ENCODE results near the gene PJA2. TPM values are rescaled to one million over a fixed set of nuclear protein-coding genes. Genes with fewer than 3 reads are reported as not detected.

PJA2 gene
- total and polyA plus RNA-seq, 4 donors = 23.6 to 69.2 (median 42.8) TPM

- TF ChIP-seq, protein P1, sequence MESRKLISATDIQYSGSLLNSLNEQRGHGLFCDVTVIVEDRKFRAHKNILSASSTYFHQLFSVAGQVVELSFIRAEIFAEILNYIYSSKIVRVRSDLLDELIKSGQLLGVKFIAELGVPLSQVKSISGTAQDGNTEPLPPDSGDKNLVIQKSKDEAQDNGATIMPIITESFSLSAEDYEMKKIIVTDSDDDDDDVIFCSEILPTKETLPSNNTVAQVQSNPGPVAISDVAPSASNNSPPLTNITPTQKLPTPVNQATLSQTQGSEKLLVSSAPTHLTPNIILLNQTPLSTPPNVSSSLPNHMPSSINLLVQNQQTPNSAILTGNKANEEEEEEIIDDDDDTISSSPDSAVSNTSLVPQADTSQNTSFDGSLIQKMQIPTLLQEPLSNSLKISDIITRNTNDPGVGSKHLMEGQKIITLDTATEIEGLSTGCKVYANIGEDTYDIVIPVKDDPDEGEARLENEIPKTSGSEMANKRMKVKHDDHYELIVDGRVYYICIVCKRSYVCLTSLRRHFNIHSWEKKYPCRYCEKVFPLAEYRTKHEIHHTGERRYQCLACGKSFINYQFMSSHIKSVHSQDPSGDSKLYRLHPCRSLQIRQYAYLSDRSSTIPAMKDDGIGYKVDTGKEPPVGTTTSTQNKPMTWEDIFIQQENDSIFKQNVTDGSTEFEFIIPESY (IDR thresholded peaks at IDR 0.05) = no peak
Measured at GRCh38 chr5:109349388-109349787, 60.4 kb downstream of the PJA2 start (continued).

- H3K27ac ChIP-seq (ENCODE audit: low read depth in 1 of 2, low read length in 2 of 2) = no peak overlapping the region
- no peak overlapping the region for H3K9ac ChIP-seq (ENCODE audit: low read depth in 1 of 2, low read length in 2 of 2)
- H3K4me3 ChIP-seq (ENCODE audit: low read depth in 1 of 3, low read length in 3 of 3) = no peak overlapping the region
- DNase-seq (ENCODE audit: low spot score) = no peak
- H3K9me3 ChIP-seq (ENCODE audit: control insufficient read depth in 4 of 4, low read length in 3 of 4) = no peaks in the 10 kb centered on the region
- H3K4me1 ChIP-seq (ENCODE audit: control insufficient read depth in 4 of 4, insufficient read depth in 4 of 4, low read length in 3 of 4) = peaks cover 0 to 1% (median 0%) of the 10 kb centered on the region in 4 donors
- H3K27me3 ChIP-seq (ENCODE audit: control insufficient read depth in 4 of 4, insufficient read depth in 4 of 4, low read length in 3 of 4) = no peaks in the 10 kb centered on the region
- TF ChIP-seq JUND (IDR thresholded peaks at IDR 0.05) = no peak
- peaks cover 0 to 39% (median 35%) of the 10 kb centered on the region in 4 donors for H3K36me3 ChIP-seq (ENCODE audit: control insufficient read depth in 4 of 4, insufficient read depth in 3 of 4, low read depth in 1 of 4, low read length in 3 of 4)
Measured at GRCh38 chr5:109347252-109347888, 62.4 kb downstream of the PJA2 start.

DNA sequence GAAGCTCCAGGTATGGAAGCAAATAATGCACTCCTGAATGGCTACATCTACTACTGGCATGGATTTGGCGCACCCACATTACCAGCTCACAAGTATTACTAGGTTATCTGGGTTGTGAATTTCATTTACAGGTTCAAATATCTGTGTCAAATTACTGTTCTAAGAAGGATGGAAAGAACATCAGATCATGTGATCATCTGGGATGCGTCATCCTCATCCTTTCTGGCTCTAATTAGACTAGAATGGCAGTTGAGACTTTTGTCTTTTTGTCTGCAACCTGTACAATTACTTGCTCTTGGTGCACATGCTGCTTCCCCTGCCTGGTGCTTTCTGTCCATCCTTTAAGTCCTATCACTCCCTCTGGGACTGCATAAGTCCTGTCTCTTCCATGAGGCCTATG, 64.1 kb downstream of the PJA2 start:
- over 99% methylated on average over 2 of the region's 2 CpGs for WGBS
- no peaks in the 10 kb centered on the region for H3K4me1 ChIP-seq (ENCODE audit: control insufficient read depth in 4 of 4, insufficient read depth in 4 of 4, low read length in 3 of 4)
- peaks cover 0 to 37% (median 33%) of the 10 kb centered on the region in 4 donors for H3K36me3 ChIP-seq (ENCODE audit: control insufficient read depth in 4 of 4, insufficient read depth in 3 of 4, low read depth in 1 of 4, low read length in 3 of 4)

More for the DNA sequence above, 64.1 kb downstream of the PJA2 start:
- Histone ChIP-seq H3K4me3 (ENCODE audit: low read depth in 1 of 3, low read length in 3 of 3) (no peak overlapping the region), H3K9ac (ENCODE audit: low read depth in 1 of 2, low read length in 2 of 2) (no peak overlapping the region), H3K27ac (ENCODE audit: low read depth in 1 of 2, low read length in 2 of 2) (no peak overlapping the region), H3K9me3 (ENCODE audit: control insufficient read depth in 4 of 4, low read length in 3 of 4) (no peaks in the 10 kb centered on the region), H3K27me3 (ENCODE audit: control insufficient read depth in 4 of 4, insufficient read depth in 4 of 4, low read length in 3 of 4) (no peaks in the 10 kb centered on the region)
- DNase-seq (ENCODE audit: low spot score) = no peak
- no peak for TF ChIP-seq GABPA (IDR thresholded peaks at IDR 0.05 in 1 of 2, conservative IDR thresholded peaks at IDR 0.05 in 1 of 2)
- TF ChIP-seq FOXA2 (IDR thresholded peaks at IDR 0.05) = no peak
- TF ChIP-seq HNF4G (IDR thresholded peaks at IDR 0.05) = no peak
- TF ChIP-seq, protein P2, sequence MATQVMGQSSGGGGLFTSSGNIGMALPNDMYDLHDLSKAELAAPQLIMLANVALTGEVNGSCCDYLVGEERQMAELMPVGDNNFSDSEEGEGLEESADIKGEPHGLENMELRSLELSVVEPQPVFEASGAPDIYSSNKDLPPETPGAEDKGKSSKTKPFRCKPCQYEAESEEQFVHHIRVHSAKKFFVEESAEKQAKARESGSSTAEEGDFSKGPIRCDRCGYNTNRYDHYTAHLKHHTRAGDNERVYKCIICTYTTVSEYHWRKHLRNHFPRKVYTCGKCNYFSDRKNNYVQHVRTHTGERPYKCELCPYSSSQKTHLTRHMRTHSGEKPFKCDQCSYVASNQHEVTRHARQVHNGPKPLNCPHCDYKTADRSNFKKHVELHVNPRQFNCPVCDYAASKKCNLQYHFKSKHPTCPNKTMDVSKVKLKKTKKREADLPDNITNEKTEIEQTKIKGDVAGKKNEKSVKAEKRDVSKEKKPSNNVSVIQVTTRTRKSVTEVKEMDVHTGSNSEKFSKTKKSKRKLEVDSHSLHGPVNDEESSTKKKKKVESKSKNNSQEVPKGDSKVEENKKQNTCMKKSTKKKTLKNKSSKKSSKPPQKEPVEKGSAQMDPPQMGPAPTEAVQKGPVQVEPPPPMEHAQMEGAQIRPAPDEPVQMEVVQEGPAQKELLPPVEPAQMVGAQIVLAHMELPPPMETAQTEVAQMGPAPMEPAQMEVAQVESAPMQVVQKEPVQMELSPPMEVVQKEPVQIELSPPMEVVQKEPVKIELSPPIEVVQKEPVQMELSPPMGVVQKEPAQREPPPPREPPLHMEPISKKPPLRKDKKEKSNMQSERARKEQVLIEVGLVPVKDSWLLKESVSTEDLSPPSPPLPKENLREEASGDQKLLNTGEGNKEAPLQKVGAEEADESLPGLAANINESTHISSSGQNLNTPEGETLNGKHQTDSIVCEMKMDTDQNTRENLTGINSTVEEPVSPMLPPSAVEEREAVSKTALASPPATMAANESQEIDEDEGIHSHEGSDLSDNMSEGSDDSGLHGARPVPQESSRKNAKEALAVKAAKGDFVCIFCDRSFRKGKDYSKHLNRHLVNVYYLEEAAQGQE (IDR thresholded peaks at IDR 0.05) = no peak
- no peak for TF ChIP-seq FOXA1 (IDR thresholded peaks at IDR 0.05)
- TF ChIP-seq, protein P3, sequence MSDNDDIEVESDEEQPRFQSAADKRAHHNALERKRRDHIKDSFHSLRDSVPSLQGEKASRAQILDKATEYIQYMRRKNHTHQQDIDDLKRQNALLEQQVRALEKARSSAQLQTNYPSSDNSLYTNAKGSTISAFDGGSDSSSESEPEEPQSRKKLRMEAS (IDR thresholded peaks at IDR 0.05) = no peak
- TF ChIP-seq, protein P1 (IDR thresholded peaks at IDR 0.05) = no peak
- TF ChIP-seq SP1 (IDR thresholded peaks at IDR 0.05) = no peak
- TF ChIP-seq TAF1 (conservative IDR thresholded peaks at IDR 0.05) = no peak
- TF ChIP-seq ATF3 (IDR thresholded peaks at IDR 0.05) = no peak
- no peak for TF ChIP-seq HNF4A (conservative IDR thresholded peaks at IDR 0.05)
- TF ChIP-seq NR2F2 (IDR thresholded peaks at IDR 0.05) = no peak
- TF ChIP-seq RAD21 (IDR thresholded peaks at IDR 0.05) = no peak
- TF ChIP-seq JUND (IDR thresholded peaks at IDR 0.05) = no peak
- TF ChIP-seq YY1 (IDR thresholded peaks at IDR 0.05) = no peak
- no peak for TF ChIP-seq CTCF (IDR thresholded peaks at IDR 0.05; ENCODE audit: low read depth, low read length, missing input control)
